GM23338 (cell line): ENCODE measurements around the gene UGT8. TPM values are rescaled to one million over a fixed set of nuclear protein-coding genes. Genes with fewer than 3 reads are reported as not detected.

Experiments used
- ATAC-seq: fragments of 200-7000 bp; cut with Tn5 transposase; 3 replicates; pipeline ENCODE4 v1.9.1; 2020
- DNase-seq: peaks from one replicate; pipeline ENCODE4 v3.0.0-alpha.2; 2015; ENCODE audit warnings: low spot score
- H2AFZ ChIP-seq: fragments of 200-600 bp; sonication (generic); 2 replicates; pipeline ENCODE4 v1.8.0; 2016; ENCODE audit warnings: antibody characterized with exemption, mild to moderate bottlenecking, moderate library complexity
- H3F3A ChIP-seq: fragments of 200-600 bp; sonication (generic); replicated peaks from 2 replicates; pipeline ENCODE4 v1.8.0; 2017; ENCODE audit warnings: antibody characterized with exemption, mixed run types, low read depth
- H3K27ac ChIP-seq: fragments of 200-600 bp; sonication (generic); 2 replicates; pipeline ENCODE4 v1.6.1; 2016; ENCODE audit warnings: low read depth
- H3K27me3 ChIP-seq: fragments of 200-600 bp; sonication (generic); 2 replicates; pipeline ENCODE4 v1.8.0; 2016; ENCODE audit warnings: mild to moderate bottlenecking, mixed run types, moderate library complexity; ENCODE audit not compliant: insufficient read depth
- H3K36me3 ChIP-seq: fragments of 200-600 bp; sonication (generic); 2 replicates; pipeline ENCODE4 v1.8.0; 2016; ENCODE audit warnings: mild to moderate bottlenecking; ENCODE audit not compliant: insufficient read depth
- H3K4me1 ChIP-seq: fragments of 200-600 bp; sonication (generic); 2 replicates; pipeline ENCODE4 v1.8.0; 2016; ENCODE audit warnings: mild to moderate bottlenecking, moderate library complexity; ENCODE audit not compliant: insufficient read depth
- H3K4me2 ChIP-seq: fragments of 200-600 bp; sonication (generic); 2 replicates; pipeline ENCODE4 v1.7.1; 2017; ENCODE audit warnings: mixed run types
- H3K4me3 ChIP-seq: fragments of 200-600 bp; sonication (generic); 2 replicates; pipeline ENCODE4 v1.6.1; 2016; ENCODE audit warnings: mixed run types
- H3K79me2 ChIP-seq: fragments of 200-600 bp; sonication (generic); replicated peaks from 2 replicates; pipeline ENCODE4 v1.8.0; 2017; ENCODE audit warnings: mild to moderate bottlenecking; ENCODE audit not compliant: insufficient read depth
- H3K9me2 ChIP-seq: fragments of 200-600 bp; sonication (generic); 2 replicates; pipeline ENCODE4 v1.8.0; 2017; ENCODE audit not compliant: insufficient read depth
- H4K20me1 ChIP-seq: fragments of 200-600 bp; sonication (generic); replicated peaks from 2 replicates; pipeline ENCODE4 v1.8.0; 2017; ENCODE audit warnings: mild to moderate bottlenecking; ENCODE audit not compliant: insufficient read depth
- H3K27ac Mint-ChIP-seq: 2 replicates; pipeline ENCODE4 v1.8.0; 2020; ENCODE audit warnings: inconsistent platforms, mild to moderate bottlenecking, moderate library complexity, mixed read lengths
- H3K27me3 Mint-ChIP-seq: 3 replicates; pipeline ENCODE4 v1.8.0; 2022; ENCODE audit warnings: low read depth, mild to moderate bottlenecking, moderate library complexity, mixed read lengths, inconsistent platforms; ENCODE audit not compliant: insufficient read depth, poor library complexity
- H3K36me3 Mint-ChIP-seq: 3 replicates; pipeline ENCODE4 v1.8.0; 2021; ENCODE audit warnings: low read depth, mild to moderate bottlenecking, inconsistent platforms, moderate library complexity, mixed read lengths
- H3K4me1 Mint-ChIP-seq: 3 replicates; pipeline ENCODE4 v1.8.0; 2020; ENCODE audit warnings: mild to moderate bottlenecking, inconsistent platforms, mixed read lengths
- H3K4me3 Mint-ChIP-seq: 3 replicates; pipeline ENCODE4 v1.8.0; 2021; ENCODE audit warnings: moderate library complexity, mild to moderate bottlenecking, inconsistent platforms, mixed read lengths
- H3K9me3 Mint-ChIP-seq: 3 replicates; pipeline ENCODE4 v1.8.0; 2020; ENCODE audit warnings: moderate library complexity, mild to moderate bottlenecking, inconsistent platforms, mixed read lengths
- CREB1 ChIP-seq: fragments of 250-450 bp; sonication (Bioruptor Pico); IDR thresholded peaks from 2 replicates; pipeline ENCODE4 v1.5.0; 2020; ENCODE audit warnings: low read depth, mild to moderate bottlenecking, moderate library complexity
- EZH2phosphoT487 ChIP-seq: fragments of 200-600 bp; sonication (generic); IDR thresholded peaks from one replicate; pipeline ENCODE4 v1.8.1; 2018; ENCODE audit warnings: antibody characterized with exemption; ENCODE audit not compliant: unreplicated experiment
- JUNB ChIP-seq: IDR thresholded peaks from one replicate; pipeline ENCODE4 v1.6.1; 2016; ENCODE audit warnings: antibody characterized with exemption; ENCODE audit not compliant: unreplicated experiment
- NANOG ChIP-seq: IDR thresholded peaks from 2 replicates; pipeline ENCODE4 v1.6.1; 2016; ENCODE audit warnings: antibody characterized with exemption, borderline replicate concordance
- POLR2AphosphoS5 ChIP-seq: IDR thresholded peaks from 2 replicates; pipeline ENCODE4 v1.6.1; 2016; ENCODE audit warnings: antibody characterized with exemption, low read depth
- ZNF114 ChIP-seq: fragments of 250-450 bp; sonication (Bioruptor Pico); IDR thresholded peaks from 2 replicates; pipeline ENCODE4 v1.5.0; 2020; ENCODE audit warnings: mild to moderate bottlenecking, moderate library complexity
- ZNF331 ChIP-seq: fragments of 250-450 bp; sonication (Bioruptor Pico); IDR thresholded peaks from 2 replicates; pipeline ENCODE4 v1.5.0; 2020; ENCODE audit warnings: low read depth, mild to moderate bottlenecking, moderate library complexity
- polyA plus RNA-seq: library from polyadenylated mRNA; unstranded; fragments of >200 nt; fragmentation: Nextera tagmentation; extraction: Ambion mirVana; gene quantifications from 2 replicates; pipeline ENCODE4 v1.2.1, GENCODE V29; 2016
- total RNA-seq: library from RNA; depleted of rRNA; stranded (reverse); fragments of >200 nt; shearing (Covaris generic); gene quantifications from 2 replicates; pipeline ENCODE4 v1.2.3, GENCODE V29; 2014
- TF ChIP-seq, protein P1 (sequence below): IDR thresholded peaks from one replicate; pipeline ENCODE4 v1.6.1; 2018; ENCODE audit warnings: antibody characterized with exemption; ENCODE audit not compliant: unreplicated experiment
- TF ChIP-seq, protein P2 (sequence below): IDR thresholded peaks from 2 replicates; pipeline ENCODE4 v1.6.1; 2016; ENCODE audit warnings: antibody characterized with exemption
- TF ChIP-seq, protein P3 (sequence below), 2 experiments: fragments of 200-600 bp in 1 of 2; sonication (generic) in 1 of 2; conservative IDR thresholded peaks; 2 replicates each; pipeline versions ENCODE4 v1.5.1 to v1.6.1; 2016 to 2017; ENCODE audit warnings: antibody characterized with exemption in 2 of 2, low read depth in 2 of 2, mild to moderate bottlenecking in 2 of 2, moderate library complexity in 1 of 2
- TF ChIP-seq, protein P4 (sequence below): fragments of 250-450 bp; sonication (Bioruptor Pico); IDR thresholded peaks from 2 replicates; pipeline ENCODE4 v1.5.0; 2020; ENCODE audit warnings: mild to moderate bottlenecking, moderate library complexity

The UGT8 gene
- total and polyA plus RNA-seq, 2 experiments from 2014 or later = 14.9 to 39.0 TPM

DNA sequence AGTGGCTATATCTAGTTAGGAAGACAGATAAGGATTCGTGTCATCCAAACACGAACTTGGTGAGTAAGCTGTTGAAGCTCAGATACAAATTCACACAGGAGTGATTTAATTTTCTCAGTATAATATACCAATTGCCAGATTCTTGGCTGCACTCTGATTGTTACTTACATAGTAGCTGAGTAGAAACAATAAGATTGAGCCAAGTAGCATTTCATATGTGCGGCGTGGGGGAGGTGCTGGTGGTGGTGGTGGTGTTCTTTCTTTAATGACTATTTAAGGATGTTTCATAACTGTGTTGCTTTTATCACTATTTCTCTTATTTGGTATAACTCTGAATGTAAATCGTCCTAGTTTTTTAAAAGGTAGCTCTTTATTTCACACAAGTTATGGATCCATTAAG lies 102.9 kb downstream of the UGT8 start (continued):
- TF ChIP-seq, protein P1, sequence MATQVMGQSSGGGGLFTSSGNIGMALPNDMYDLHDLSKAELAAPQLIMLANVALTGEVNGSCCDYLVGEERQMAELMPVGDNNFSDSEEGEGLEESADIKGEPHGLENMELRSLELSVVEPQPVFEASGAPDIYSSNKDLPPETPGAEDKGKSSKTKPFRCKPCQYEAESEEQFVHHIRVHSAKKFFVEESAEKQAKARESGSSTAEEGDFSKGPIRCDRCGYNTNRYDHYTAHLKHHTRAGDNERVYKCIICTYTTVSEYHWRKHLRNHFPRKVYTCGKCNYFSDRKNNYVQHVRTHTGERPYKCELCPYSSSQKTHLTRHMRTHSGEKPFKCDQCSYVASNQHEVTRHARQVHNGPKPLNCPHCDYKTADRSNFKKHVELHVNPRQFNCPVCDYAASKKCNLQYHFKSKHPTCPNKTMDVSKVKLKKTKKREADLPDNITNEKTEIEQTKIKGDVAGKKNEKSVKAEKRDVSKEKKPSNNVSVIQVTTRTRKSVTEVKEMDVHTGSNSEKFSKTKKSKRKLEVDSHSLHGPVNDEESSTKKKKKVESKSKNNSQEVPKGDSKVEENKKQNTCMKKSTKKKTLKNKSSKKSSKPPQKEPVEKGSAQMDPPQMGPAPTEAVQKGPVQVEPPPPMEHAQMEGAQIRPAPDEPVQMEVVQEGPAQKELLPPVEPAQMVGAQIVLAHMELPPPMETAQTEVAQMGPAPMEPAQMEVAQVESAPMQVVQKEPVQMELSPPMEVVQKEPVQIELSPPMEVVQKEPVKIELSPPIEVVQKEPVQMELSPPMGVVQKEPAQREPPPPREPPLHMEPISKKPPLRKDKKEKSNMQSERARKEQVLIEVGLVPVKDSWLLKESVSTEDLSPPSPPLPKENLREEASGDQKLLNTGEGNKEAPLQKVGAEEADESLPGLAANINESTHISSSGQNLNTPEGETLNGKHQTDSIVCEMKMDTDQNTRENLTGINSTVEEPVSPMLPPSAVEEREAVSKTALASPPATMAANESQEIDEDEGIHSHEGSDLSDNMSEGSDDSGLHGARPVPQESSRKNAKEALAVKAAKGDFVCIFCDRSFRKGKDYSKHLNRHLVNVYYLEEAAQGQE = no peak
- TF ChIP-seq NANOG (no peak), JUNB (no peak), POLR2AphosphoS5 (no peak), ZNF114 (CRISPR knock-in tag) (no peak), ZNF331 (CRISPR knock-in tag) (no peak), CREB1 (CRISPR knock-in tag) (no peak)
- TF ChIP-seq, protein P2, sequence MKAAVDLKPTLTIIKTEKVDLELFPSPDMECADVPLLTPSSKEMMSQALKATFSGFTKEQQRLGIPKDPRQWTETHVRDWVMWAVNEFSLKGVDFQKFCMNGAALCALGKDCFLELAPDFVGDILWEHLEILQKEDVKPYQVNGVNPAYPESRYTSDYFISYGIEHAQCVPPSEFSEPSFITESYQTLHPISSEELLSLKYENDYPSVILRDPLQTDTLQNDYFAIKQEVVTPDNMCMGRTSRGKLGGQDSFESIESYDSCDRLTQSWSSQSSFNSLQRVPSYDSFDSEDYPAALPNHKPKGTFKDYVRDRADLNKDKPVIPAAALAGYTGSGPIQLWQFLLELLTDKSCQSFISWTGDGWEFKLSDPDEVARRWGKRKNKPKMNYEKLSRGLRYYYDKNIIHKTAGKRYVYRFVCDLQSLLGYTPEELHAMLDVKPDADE = no peak

DNA sequence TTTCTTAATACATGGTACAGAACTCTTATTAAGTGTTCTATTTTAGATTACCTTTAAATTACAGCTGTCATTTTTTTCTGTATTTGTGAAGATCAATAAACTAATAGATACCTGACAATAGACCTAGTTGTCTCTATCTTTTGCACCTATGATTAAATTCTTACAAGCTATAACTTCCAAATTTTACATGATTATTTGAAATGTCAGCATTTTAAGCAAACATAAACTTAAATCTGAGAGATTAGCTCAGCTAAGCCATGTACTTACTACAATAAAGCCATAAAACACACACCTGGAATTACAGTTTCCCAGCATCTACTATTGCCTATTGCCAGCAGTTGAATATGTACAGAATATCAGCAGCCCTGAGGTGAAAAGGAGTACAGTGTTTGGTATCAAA lies 118.8 kb downstream of the UGT8 start:
- Mint-ChIP-seq H3K4me1 (peaks cover 13% of the 10 kb centered on the region), H3K36me3 (no peaks in the 10 kb centered on the region), H3K4me3 (no peak overlapping the region), H3K27me3 (no peaks in the 10 kb centered on the region), H3K9me3 (no peaks in the 10 kb centered on the region), H3K27ac (no peak overlapping the region)
- no peaks in the 10 kb centered on the region for H3K27me3 ChIP-seq
- ATAC-seq (no peak), DNase-seq (no peak)
- H3K9me2 ChIP-seq = no peaks in the 10 kb centered on the region
- H3F3A ChIP-seq = no peaks in the 10 kb centered on the region
- no peak overlapping the region for H3K4me3 ChIP-seq
- no peaks in the 10 kb centered on the region for H4K20me1 ChIP-seq
- H3K36me3 ChIP-seq = no peaks in the 10 kb centered on the region
- H3K4me2 ChIP-seq = no peak overlapping the region
- H3K4me1 ChIP-seq = no peaks in the 10 kb centered on the region
- no peaks in the 10 kb centered on the region for H3K79me2 ChIP-seq
- H2AFZ ChIP-seq = no peak overlapping the region
- H3K27ac ChIP-seq = no peak overlapping the region
- TF ChIP-seq NANOG (no peak), POLR2AphosphoS5 (no peak), ZNF331 (CRISPR knock-in tag) (no peak), JUNB (no peak), EZH2phosphoT487 (no peak), CREB1 (CRISPR knock-in tag) (no peak), ZNF114 (CRISPR knock-in tag) (no peak)
- TF ChIP-seq, protein P2 = no peak
- TF ChIP-seq, protein P3, sequence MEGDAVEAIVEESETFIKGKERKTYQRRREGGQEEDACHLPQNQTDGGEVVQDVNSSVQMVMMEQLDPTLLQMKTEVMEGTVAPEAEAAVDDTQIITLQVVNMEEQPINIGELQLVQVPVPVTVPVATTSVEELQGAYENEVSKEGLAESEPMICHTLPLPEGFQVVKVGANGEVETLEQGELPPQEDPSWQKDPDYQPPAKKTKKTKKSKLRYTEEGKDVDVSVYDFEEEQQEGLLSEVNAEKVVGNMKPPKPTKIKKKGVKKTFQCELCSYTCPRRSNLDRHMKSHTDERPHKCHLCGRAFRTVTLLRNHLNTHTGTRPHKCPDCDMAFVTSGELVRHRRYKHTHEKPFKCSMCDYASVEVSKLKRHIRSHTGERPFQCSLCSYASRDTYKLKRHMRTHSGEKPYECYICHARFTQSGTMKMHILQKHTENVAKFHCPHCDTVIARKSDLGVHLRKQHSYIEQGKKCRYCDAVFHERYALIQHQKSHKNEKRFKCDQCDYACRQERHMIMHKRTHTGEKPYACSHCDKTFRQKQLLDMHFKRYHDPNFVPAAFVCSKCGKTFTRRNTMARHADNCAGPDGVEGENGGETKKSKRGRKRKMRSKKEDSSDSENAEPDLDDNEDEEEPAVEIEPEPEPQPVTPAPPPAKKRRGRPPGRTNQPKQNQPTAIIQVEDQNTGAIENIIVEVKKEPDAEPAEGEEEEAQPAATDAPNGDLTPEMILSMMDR (conservative IDR thresholded peaks at IDR 0.05; ENCODE audit: low read depth in 2 of 2) = no peak
- TF ChIP-seq, protein P4, sequence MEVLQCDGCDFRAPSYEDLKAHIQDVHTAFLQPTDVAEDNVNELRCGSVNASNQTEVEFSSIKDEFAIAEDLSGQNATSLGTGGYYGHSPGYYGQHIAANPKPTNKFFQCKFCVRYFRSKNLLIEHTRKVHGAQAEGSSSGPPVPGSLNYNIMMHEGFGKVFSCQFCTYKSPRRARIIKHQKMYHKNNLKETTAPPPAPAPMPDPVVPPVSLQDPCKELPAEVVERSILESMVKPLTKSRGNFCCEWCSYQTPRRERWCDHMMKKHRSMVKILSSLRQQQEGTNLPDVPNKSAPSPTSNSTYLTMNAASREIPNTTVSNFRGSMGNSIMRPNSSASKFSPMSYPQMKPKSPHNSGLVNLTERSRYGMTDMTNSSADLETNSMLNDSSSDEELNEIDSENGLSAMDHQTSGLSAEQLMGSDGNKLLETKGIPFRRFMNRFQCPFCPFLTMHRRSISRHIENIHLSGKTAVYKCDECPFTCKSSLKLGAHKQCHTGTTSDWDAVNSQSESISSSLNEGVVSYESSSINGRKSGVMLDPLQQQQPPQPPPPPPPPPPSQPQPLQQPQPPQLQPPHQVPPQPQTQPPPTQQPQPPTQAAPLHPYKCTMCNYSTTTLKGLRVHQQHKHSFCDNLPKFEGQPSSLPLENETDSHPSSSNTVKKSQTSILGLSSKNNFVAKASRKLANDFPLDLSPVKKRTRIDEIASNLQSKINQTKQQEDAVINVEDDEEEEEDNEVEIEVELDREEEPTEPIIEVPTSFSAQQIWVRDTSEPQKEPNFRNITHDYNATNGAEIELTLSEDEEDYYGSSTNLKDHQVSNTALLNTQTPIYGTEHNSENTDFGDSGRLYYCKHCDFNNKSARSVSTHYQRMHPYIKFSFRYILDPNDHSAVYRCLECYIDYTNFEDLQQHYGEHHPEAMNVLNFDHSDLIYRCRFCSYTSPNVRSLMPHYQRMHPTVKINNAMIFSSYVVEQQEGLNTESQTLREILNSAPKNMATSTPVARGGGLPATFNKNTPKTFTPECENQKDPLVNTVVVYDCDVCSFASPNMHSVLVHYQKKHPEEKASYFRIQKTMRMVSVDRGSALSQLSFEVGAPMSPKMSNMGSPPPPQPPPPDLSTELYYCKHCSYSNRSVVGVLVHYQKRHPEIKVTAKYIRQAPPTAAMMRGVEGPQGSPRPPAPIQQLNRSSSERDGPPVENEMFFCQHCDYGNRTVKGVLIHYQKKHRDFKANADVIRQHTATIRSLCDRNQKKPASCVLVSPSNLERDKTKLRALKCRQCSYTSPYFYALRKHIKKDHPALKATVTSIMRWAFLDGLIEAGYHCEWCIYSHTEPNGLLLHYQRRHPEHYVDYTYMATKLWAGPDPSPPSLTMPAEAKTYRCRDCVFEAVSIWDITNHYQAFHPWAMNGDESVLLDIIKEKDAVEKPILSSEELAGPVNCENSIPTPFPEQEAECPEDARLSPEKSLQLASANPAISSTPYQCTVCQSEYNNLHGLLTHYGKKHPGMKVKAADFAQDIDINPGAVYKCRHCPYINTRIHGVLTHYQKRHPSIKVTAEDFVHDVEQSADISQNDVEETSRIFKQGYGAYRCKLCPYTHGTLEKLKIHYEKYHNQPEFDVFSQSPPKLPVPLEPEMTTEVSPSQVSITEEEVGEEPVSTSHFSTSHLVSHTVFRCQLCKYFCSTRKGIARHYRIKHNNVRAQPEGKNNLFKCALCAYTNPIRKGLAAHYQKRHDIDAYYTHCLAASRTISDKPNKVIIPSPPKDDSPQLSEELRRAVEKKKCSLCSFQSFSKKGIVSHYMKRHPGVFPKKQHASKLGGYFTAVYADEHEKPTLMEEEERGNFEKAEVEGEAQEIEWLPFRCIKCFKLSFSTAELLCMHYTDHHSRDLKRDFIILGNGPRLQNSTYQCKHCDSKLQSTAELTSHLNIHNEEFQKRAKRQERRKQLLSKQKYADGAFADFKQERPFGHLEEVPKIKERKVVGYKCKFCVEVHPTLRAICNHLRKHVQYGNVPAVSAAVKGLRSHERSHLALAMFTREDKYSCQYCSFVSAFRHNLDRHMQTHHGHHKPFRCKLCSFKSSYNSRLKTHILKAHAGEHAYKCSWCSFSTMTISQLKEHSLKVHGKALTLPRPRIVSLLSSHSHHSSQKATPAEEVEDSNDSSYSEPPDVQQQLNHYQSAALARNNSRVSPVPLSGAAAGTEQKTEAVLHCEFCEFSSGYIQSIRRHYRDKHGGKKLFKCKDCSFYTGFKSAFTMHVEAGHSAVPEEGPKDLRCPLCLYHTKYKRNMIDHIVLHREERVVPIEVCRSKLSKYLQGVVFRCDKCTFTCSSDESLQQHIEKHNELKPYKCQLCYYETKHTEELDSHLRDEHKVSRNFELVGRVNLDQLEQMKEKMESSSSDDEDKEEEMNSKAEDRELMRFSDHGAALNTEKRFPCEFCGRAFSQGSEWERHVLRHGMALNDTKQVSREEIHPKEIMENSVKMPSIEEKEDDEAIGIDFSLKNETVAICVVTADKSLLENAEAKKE = no peak
